ENCODE results near the gene ATP5F1E. TPM values are rescaled to one million over a fixed set of nuclear protein-coding genes. Genes with fewer than 3 reads are reported as not detected.

Gene ATP5F1E
- total RNA-seq, 1 donor from 2014 or later, result 66.7 TPM

GRCh38 chr20:59050437-59050836 lies 18.3 kb upstream of the ATP5F1E start:
- no peak overlapping the region for H3K27ac Mint-ChIP-seq (ENCODE audit: unreplicated experiment)
- H3K4me3 Mint-ChIP-seq (ENCODE audit: unreplicated experiment), result no peak overlapping the region
- no peak for DNase-seq (ENCODE audit: extremely low spot score, unreplicated experiment)
- no peaks in the 10 kb centered on the region for H3K36me3 Mint-ChIP-seq (ENCODE audit: unreplicated experiment)
- no peaks in the 10 kb centered on the region for H3K9me3 Mint-ChIP-seq (ENCODE audit: unreplicated experiment)
- TF ChIP-seq CTCF (IDR thresholded peaks at IDR 0.05), result no peak
- peaks cover 8% of the 10 kb centered on the region for H3K4me1 Mint-ChIP-seq (ENCODE audit: unreplicated experiment)
- peaks cover 30% of the 10 kb centered on the region for H3K27me3 Mint-ChIP-seq (ENCODE audit: unreplicated experiment)

- peak overlapping the region; percentile 23 for H3K4me3 Mint-ChIP-seq (ENCODE audit: unreplicated experiment)
- peaks cover 8% of the 10 kb centered on the region for H3K4me1 Mint-ChIP-seq (ENCODE audit: unreplicated experiment)
- H3K9me3 Mint-ChIP-seq (ENCODE audit: unreplicated experiment), result no peaks in the 10 kb centered on the region
- no peak overlapping the region for H3K27ac Mint-ChIP-seq (ENCODE audit: unreplicated experiment)
- DNase-seq (ENCODE audit: extremely low spot score, unreplicated experiment), result no peak
- no peaks in the 10 kb centered on the region for H3K36me3 Mint-ChIP-seq (ENCODE audit: unreplicated experiment)
- peaks cover 22% of the 10 kb centered on the region for H3K27me3 Mint-ChIP-seq (ENCODE audit: unreplicated experiment)
- TF ChIP-seq CTCF (IDR thresholded peaks at IDR 0.05), result no peak
Observed at GRCh38 chr20:59048681-59049030, 16.5 kb upstream of the ATP5F1E start.

GRCh38 chr20:59047938-59048680 lies 16.0 kb upstream of the ATP5F1E start:
- H3K27ac Mint-ChIP-seq (ENCODE audit: unreplicated experiment), result no peak overlapping the region
- H3K4me1 Mint-ChIP-seq (ENCODE audit: unreplicated experiment), result peaks cover 11% of the 10 kb centered on the region
- H3K36me3 Mint-ChIP-seq (ENCODE audit: unreplicated experiment), result no peaks in the 10 kb centered on the region
- DNase-seq (ENCODE audit: extremely low spot score, unreplicated experiment), result no peak
- peak overlapping the region; percentile 23 for H3K4me3 Mint-ChIP-seq (ENCODE audit: unreplicated experiment)
- H3K9me3 Mint-ChIP-seq (ENCODE audit: unreplicated experiment), result no peaks in the 10 kb centered on the region
- TF ChIP-seq CTCF (IDR thresholded peaks at IDR 0.05), result no peak
- H3K27me3 Mint-ChIP-seq (ENCODE audit: unreplicated experiment), result peaks cover 17% of the 10 kb centered on the region

GRCh38 chr20:59046862-59047261 lies 14.7 kb upstream of the ATP5F1E start:
- H3K27me3 Mint-ChIP-seq (ENCODE audit: unreplicated experiment), result peaks cover 12% of the 10 kb centered on the region
- no peak overlapping the region for H3K27ac Mint-ChIP-seq (ENCODE audit: unreplicated experiment)
- H3K36me3 Mint-ChIP-seq (ENCODE audit: unreplicated experiment), result no peaks in the 10 kb centered on the region
- no peak overlapping the region for H3K4me3 Mint-ChIP-seq (ENCODE audit: unreplicated experiment)
- no peak for TF ChIP-seq CTCF (IDR thresholded peaks at IDR 0.05)
- no peaks in the 10 kb centered on the region for H3K9me3 Mint-ChIP-seq (ENCODE audit: unreplicated experiment)
- peaks cover 15% of the 10 kb centered on the region for H3K4me1 Mint-ChIP-seq (ENCODE audit: unreplicated experiment)
- DNase-seq (ENCODE audit: extremely low spot score, unreplicated experiment), result no peak

- peaks cover 36% of the 10 kb centered on the region for H3K4me1 Mint-ChIP-seq (ENCODE audit: unreplicated experiment)
- H3K4me3 Mint-ChIP-seq (ENCODE audit: unreplicated experiment), result no peak overlapping the region
- TF ChIP-seq CTCF (IDR thresholded peaks at IDR 0.05), result no peak
Observed at GRCh38 chr20:59044796-59045195, 12.7 kb upstream of the ATP5F1E start.

More at GRCh38 chr20:59044796-59045195, 12.7 kb upstream of the ATP5F1E start:
- peaks cover 4% of the 10 kb centered on the region for H3K36me3 Mint-ChIP-seq (ENCODE audit: unreplicated experiment)
- H3K27me3 Mint-ChIP-seq (ENCODE audit: unreplicated experiment), result peaks cover 5% of the 10 kb centered on the region
- no peak overlapping the region for H3K27ac Mint-ChIP-seq (ENCODE audit: unreplicated experiment)
- DNase-seq (ENCODE audit: extremely low spot score, unreplicated experiment), result no peak
- H3K9me3 Mint-ChIP-seq (ENCODE audit: unreplicated experiment), result no peaks in the 10 kb centered on the region
